ENCODE measurements around the gene GBP7.

DNA sequence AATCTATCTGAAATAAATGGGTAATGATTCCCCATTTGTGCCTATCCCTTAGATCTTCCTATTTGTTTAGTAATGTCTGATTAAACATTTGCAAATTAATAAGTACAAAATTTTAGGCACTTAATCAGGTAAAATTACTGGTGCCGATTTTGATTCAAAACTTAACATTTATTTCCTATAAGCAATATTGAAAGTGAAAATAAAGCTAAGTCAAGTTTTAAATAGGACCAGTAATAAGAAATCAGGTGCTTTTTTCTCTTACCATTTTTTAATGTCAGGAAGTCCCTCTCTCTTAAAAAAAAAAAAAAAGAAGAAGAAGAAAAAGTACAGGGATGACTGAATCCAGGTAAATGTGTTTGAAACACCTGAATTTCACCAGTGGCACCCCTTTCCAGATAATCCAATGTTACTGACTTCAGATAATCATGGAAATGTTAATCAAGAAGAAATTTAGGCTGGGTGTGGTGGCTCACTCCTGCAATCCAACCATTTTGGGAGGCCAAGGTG, 23.8 kb upstream of the GBP7 start:
- no peak for TF ChIP-seq CTCF (IDR thresholded peaks at IDR 0.05)
- TF ChIP-seq POLR2A (IDR thresholded peaks at IDR 0.05): no peak
